HL-60 (cell line): ENCODE measurements around the gene BLID.

Experiments used
- DNase-seq, 2 experiments: peaks; one replicate each; pipeline ENCODE4 v3.0.0-alpha.2; 2010 to 2020; ENCODE audit warnings: low read depth in 1 of 2, low spot score in 1 of 2
- H3K27ac ChIP-seq: fragments of 250-450 bp; sonication (Bioruptor Pico); replicated peaks from 2 replicates; pipeline ENCODE4 v1.5.1; 2020; ENCODE audit warnings: mild to moderate bottlenecking, moderate library complexity
- H3K27me3 ChIP-seq: fragments of 250-450 bp; sonication (Bioruptor Pico); 2 replicates; pipeline ENCODE4 v1.5.1; 2021; ENCODE audit warnings: mild to moderate bottlenecking, moderate library complexity; ENCODE audit not compliant: insufficient read depth, poor library complexity, severe bottlenecking
- H3K4me3 ChIP-seq: replicated peaks from 2 replicates; pipeline ENCODE4 v1.5.1; 2011; ENCODE audit warnings: mild to moderate bottlenecking, control low read depth, low read length; ENCODE audit not compliant: insufficient read depth
- GABPA ChIP-seq: IDR thresholded peaks from 2 replicates; pipeline ENCODE4 v1.6.1; 2012; ENCODE audit warnings: low read depth
- POLR2AphosphoS5 ChIP-seq: IDR thresholded peaks from 2 replicates; pipeline ENCODE4 v1.6.1; 2012; ENCODE audit warnings: low read depth
- SPI1 ChIP-seq: IDR thresholded peaks from 2 replicates; pipeline ENCODE4 v1.6.1; 2012; ENCODE audit warnings: low read depth, mild to moderate bottlenecking, borderline replicate concordance
- TF ChIP-seq, protein P1 (sequence below): IDR thresholded peaks from 2 replicates; pipeline ENCODE4 v1.6.1; 2012; ENCODE audit warnings: low read depth; ENCODE audit not compliant: insufficient replicate concordance
- TF ChIP-seq, protein P2 (sequence below): IDR thresholded peaks from one replicate; pipeline ENCODE4 v1.5.1; 2011; ENCODE audit warnings: low read length, control low read depth, inconsistent platforms; ENCODE audit not compliant: insufficient read depth

The BLID gene

DNA sequence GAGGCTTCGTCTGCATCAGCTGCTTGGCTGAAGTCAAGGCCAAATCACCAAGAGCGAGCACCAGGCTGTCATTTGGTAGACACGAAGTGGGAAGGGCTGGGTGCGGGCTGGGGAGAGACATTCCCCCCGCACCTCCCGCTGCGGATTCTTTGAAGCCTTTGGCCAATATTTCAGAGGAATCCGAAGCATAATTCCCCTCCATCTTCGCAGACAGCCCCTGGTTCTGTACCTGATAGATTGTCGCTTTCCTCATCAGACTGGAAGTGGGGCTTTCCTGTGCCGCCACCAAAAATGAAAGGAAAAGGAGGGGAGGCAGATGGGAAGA lies 15.3 kb downstream of the BLID start:
- H3K27ac ChIP-seq, result no peak overlapping the region

DNA sequence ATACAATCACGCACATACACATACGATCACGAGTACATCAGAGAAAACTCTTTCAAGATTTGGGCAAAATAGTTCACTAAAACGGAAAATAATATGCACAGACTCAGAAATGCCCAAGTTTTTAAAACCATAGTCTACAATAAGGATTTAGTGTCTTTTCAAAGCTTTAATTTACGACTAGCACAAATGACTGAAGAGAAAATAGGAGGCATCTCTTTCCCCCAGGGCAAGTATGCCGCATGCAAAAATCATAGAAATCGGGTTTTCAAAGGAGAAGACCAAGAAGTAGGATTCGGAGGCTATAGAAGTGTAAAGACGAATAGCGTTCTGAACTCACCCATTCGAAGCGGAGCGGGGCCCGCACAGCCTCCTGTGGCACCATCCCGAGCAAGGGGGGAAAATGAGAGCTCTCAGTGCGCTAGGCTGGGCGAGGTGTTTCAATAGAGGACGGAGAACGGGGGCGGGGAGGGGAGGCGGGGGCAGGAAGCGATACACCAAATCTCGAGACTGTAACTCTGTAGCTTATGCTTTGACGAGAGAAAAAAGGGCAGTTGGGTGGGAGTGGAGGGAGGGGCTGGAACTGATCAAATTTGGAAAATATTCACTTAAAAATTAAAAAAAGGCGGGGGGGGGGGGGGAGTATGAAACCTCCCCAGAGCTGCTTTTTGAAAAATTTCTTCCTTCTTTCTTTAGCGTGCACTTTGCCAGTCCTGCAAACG lies 15.8 kb downstream of the BLID start:
- H3K4me3 ChIP-seq, result no peak overlapping the region
- no peak for DNase-seq
- no peak overlapping the region for H3K27ac ChIP-seq
- TF ChIP-seq POLR2AphosphoS5 (no peak), SPI1 (no peak), GABPA (no peak)
- TF ChIP-seq, protein P1, sequence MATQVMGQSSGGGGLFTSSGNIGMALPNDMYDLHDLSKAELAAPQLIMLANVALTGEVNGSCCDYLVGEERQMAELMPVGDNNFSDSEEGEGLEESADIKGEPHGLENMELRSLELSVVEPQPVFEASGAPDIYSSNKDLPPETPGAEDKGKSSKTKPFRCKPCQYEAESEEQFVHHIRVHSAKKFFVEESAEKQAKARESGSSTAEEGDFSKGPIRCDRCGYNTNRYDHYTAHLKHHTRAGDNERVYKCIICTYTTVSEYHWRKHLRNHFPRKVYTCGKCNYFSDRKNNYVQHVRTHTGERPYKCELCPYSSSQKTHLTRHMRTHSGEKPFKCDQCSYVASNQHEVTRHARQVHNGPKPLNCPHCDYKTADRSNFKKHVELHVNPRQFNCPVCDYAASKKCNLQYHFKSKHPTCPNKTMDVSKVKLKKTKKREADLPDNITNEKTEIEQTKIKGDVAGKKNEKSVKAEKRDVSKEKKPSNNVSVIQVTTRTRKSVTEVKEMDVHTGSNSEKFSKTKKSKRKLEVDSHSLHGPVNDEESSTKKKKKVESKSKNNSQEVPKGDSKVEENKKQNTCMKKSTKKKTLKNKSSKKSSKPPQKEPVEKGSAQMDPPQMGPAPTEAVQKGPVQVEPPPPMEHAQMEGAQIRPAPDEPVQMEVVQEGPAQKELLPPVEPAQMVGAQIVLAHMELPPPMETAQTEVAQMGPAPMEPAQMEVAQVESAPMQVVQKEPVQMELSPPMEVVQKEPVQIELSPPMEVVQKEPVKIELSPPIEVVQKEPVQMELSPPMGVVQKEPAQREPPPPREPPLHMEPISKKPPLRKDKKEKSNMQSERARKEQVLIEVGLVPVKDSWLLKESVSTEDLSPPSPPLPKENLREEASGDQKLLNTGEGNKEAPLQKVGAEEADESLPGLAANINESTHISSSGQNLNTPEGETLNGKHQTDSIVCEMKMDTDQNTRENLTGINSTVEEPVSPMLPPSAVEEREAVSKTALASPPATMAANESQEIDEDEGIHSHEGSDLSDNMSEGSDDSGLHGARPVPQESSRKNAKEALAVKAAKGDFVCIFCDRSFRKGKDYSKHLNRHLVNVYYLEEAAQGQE, result no peak
- TF ChIP-seq, protein P2, sequence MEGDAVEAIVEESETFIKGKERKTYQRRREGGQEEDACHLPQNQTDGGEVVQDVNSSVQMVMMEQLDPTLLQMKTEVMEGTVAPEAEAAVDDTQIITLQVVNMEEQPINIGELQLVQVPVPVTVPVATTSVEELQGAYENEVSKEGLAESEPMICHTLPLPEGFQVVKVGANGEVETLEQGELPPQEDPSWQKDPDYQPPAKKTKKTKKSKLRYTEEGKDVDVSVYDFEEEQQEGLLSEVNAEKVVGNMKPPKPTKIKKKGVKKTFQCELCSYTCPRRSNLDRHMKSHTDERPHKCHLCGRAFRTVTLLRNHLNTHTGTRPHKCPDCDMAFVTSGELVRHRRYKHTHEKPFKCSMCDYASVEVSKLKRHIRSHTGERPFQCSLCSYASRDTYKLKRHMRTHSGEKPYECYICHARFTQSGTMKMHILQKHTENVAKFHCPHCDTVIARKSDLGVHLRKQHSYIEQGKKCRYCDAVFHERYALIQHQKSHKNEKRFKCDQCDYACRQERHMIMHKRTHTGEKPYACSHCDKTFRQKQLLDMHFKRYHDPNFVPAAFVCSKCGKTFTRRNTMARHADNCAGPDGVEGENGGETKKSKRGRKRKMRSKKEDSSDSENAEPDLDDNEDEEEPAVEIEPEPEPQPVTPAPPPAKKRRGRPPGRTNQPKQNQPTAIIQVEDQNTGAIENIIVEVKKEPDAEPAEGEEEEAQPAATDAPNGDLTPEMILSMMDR, result no peak
- peaks cover 38% of the 10 kb centered on the region for H3K27me3 ChIP-seq

More for the DNA sequence above, 15.3 kb downstream of the BLID start:
- H3K4me3 ChIP-seq, result no peak overlapping the region
- no peak for DNase-seq
- H3K27me3 ChIP-seq, result peaks cover 38% of the 10 kb centered on the region
- no peak for TF ChIP-seq POLR2AphosphoS5
- TF ChIP-seq, protein P1, result no peak
- no peak for TF ChIP-seq GABPA
- no peak for TF ChIP-seq SPI1
- TF ChIP-seq, protein P2, result no peak

DNA sequence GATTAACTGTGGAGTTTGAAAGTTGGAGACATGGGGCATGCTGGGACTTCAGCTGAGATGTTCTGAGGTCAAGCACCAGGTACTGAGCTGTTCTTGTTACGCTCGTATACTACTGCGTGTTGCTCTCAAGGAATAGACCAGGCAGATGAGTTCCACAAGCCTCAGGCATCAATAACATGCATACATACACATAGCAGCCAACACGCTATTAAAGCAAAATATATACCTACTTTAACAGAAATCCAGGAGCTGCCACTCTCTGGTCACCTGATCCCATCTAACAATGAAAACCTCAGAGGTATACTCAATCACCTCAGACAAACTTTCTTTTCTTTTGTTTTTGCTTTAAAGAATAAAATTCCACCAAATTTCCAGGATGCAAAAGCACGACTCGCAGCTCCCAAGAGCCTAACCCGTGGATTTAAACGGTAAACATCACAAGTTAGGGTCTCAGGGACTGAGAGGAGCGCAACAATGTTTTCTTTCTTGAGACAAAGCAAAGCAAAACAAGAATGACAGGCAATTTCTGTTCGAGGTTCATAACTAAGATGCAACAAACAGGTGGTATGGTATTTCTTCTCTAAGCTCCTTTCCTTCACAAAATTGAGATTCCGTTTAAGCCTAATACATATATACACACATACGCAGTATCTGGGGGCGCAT lies 16.5 kb downstream of the BLID start:
- TF ChIP-seq, protein P2, result no peak
- TF ChIP-seq, protein P1, result no peak
- no peak for TF ChIP-seq POLR2AphosphoS5
- TF ChIP-seq SPI1, result no peak
- TF ChIP-seq GABPA, result no peak
- Histone ChIP-seq H3K4me3 (no peak overlapping the region), H3K27ac (no peak overlapping the region), H3K27me3 (peaks cover 38% of the 10 kb centered on the region)
- no peak for DNase-seq
